ENCODE measurements around the gene PPP1R1C.
A peak's percentile ranks its signal among the peaks of the same experiment; 100 is the strongest.
"Not testable (repeated sequence)": the region's sequence is repeated elsewhere in the genome, so short reads cannot be mapped to it uniquely, and the experiment has no call there.

Gene PPP1R1C

DNA sequence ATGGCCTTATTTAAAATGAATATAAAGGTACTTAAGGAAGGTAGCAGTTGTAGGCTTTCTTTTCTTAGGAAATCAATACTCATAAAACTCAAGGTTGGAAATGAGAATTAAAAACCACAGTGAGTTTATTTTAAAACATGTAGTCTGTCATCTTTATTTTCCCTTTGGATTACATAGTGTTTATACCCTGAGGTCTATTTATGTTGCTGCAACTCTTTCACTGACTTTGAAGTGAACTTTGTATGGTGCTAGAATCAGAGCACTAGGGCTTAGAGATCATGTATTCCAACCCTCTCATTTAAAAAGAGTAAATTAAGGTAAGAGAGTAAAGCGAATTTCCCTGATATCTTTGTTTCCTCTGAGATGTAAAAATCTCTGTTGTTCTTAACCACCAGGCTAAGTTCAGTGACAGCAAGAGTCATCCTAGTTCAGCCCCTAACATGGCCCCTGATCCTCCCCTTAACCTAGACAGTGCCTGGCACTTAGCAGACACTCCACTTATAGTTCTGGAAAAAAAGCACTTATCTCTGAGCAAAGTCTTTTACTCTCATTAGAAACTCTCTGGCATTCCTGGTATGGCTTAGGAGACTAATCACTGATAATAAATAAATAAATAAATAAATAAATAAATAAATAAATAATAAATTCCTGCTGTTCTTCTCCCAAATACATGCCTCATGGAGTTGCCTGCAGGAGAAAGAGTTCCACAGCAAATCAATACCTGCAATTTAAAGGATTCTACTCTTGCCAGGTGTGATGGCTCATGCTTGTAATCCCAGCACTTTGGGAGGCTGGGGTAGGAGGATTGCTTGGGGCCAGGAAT lies 33.0 kb upstream of the PPP1R1C start:
- no peak for TF ChIP-seq Cebpa-rat (IDR thresholded peaks at IDR 0.05)
- H3K4me1 ChIP-seq: peaks cover 0 to 11% (median 0%) of the 10 kb centered on the region in 10 experiments; a peak in 2 of 20 replicates

DNA sequence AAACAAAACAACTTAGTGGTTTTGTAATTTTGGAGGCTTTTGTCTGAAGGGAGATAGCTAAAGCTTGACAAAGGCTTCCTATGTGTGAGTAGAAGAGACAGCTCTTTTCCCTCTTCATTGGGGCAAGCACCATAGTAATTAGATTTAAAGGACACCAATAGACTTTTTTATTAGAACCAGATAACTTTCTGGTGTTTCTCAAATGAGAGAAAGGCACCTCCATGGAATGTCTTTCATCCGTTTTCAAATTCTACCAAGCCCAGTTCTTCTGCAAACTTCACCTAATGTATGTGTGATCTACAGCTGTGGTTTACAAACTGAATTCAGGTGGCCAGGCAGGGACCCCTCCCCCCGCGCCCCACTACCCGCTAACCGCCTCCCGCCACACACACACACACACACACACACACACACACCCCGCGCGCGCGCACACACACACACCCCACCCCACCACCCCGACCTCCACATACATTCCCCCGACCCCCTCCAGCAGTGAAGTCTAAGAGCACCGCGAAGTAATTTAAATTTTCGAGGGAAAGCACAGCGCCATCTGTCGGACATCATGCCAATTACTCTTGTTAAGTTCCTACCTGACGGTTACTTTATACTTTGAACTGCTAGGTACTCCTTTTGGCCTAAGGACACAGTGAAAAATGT lies 31.6 kb upstream of the PPP1R1C start:
- no peaks in the 10 kb centered on the region for H4K20me1 ChIP-seq
- peaks cover 0 to 11% (median 0%) of the 10 kb centered on the region in 10 experiments; a peak in 3 of 20 replicates for H3K4me1 ChIP-seq
- H3K4me2 ChIP-seq: peak overlapping the region in 2 of 11 experiments; percentile 9 to 35; a peak in 1 of 22 replicates
- no peaks in the 10 kb centered on the region for H3K36me3 ChIP-seq
- H3K4me3 ChIP-seq: no peak overlapping the region
- H3K27ac ChIP-seq: no peak overlapping the region
- no peak overlapping the region for H3K9ac ChIP-seq
- no peaks in the 10 kb centered on the region for H3K9me3 ChIP-seq (replicated peaks in 1 of 11)
- TF ChIP-seq Cebpa-rat (IDR thresholded peaks at IDR 0.05): no peak
- no peaks in the 10 kb centered on the region for H3K27me3 ChIP-seq

More for the DNA sequence above, 33.0 kb upstream of the PPP1R1C start:
- Histone ChIP-seq H3K9ac (no peak overlapping the region), H3K4me3 (no peak overlapping the region), H3K4me2 (no peak overlapping the region), H3K27me3 (no peaks in the 10 kb centered on the region), H3K36me3 (no peaks in the 10 kb centered on the region), H4K20me1 (no peaks in the 10 kb centered on the region), H3K9me3 (replicated peaks in 1 of 11) (no peaks in the 10 kb centered on the region), H3K27ac (no peak overlapping the region)

DNA sequence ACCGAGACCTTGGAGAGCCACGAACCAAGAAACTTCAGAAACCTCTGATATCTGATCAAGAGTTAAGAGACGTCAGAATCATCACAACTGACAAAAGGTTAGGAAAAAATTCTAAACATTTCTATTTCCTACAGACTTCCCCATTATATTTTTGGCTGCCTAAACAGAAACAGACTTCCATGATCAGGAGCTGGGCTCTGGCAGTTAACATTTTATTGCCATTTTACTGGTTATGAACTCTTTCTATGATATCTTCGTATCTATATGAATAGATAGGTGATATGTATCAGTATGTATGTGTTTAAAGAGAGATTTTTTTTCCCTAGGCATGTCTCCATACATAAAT lies 31.1 kb upstream of the PPP1R1C start:
- no peak overlapping the region for H3K27ac ChIP-seq
- no peak overlapping the region for H3K4me3 ChIP-seq
- H3K4me1 ChIP-seq: peaks cover 0 to 11% (median 0%) of the 10 kb centered on the region in 10 experiments; a peak in 3 of 20 replicates
- H3K27me3 ChIP-seq: no peaks in the 10 kb centered on the region
- H3K36me3 ChIP-seq: no peaks in the 10 kb centered on the region
- no peaks in the 10 kb centered on the region for H4K20me1 ChIP-seq
- no peaks in the 10 kb centered on the region for H3K9me3 ChIP-seq (replicated peaks in 1 of 11)
- H3K9ac ChIP-seq: no peak overlapping the region
- TF ChIP-seq Cebpa-rat (IDR thresholded peaks at IDR 0.05): no peak
- peak overlapping the region in 2 of 11 experiments; percentile 9 to 35; a peak in 1 of 22 replicates for H3K4me2 ChIP-seq

DNA sequence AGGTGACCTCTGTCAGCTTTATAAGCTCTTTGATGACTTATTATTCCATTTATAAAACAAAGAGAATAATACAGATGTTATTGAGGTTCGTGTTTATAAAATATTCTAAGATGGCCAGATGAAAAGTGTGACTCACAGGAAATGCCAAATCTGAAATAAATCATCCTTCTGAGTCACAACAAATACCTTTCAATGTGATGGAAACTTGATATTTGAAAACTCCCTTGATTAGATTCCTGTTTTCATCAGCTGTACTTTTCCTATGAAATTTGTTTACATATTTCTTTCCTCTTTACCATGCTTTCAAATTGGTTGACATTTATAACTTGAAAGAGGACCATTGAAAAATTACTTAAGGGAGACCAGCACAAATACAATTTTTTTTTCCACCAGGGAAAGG lies 30.6 kb upstream of the PPP1R1C start:
- Histone ChIP-seq H3K27ac (no peak overlapping the region), H3K27me3 (no peaks in the 10 kb centered on the region), H3K4me2 (peak overlapping the region in 2 of 11 experiments; percentile 9 to 35; a peak in 1 of 22 replicates), H4K20me1 (no peaks in the 10 kb centered on the region), H3K36me3 (no peaks in the 10 kb centered on the region), H3K4me1 (peaks cover 0 to 11% (median 0%) of the 10 kb centered on the region in 10 experiments; a peak in 3 of 20 replicates), H3K9ac (no peak overlapping the region), H3K4me3 (no peak overlapping the region), H3K9me3 (replicated peaks in 1 of 11) (no peaks in the 10 kb centered on the region)
- no peak for TF ChIP-seq Cebpa-rat (IDR thresholded peaks at IDR 0.05)

DNA sequence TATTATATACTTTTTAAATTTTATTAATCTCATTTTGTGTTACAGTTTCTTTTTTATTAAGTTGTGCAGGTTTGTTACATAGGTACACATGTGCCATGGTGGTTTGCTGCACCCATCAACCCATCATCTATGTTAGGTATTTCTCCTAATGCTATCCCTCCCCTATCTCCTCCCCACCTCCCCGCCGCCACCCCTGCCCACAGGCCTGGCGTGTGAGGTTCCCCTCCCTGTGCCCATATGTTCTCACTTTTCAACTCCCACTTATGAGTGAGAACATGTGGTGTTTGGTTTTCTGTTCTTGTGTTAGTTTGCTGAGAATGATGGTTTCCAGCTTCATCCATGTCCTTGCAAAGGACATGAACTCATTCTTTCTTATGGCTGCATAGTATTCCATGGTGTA lies 29.8 kb upstream of the PPP1R1C start:
- H3K27me3 ChIP-seq; H3K9ac ChIP-seq; H3K4me2 ChIP-seq; H3K36me3 ChIP-seq; H4K20me1 ChIP-seq; H3K4me3 ChIP-seq; H3K27ac ChIP-seq; H3K9me3 ChIP-seq (replicated peaks in 1 of 11): not testable (repeated sequence)
- peaks cover 0 to 11% (median 0%) of the 10 kb centered on the region in 10 experiments; a peak in 3 of 20 replicates for H3K4me1 ChIP-seq

DNA sequence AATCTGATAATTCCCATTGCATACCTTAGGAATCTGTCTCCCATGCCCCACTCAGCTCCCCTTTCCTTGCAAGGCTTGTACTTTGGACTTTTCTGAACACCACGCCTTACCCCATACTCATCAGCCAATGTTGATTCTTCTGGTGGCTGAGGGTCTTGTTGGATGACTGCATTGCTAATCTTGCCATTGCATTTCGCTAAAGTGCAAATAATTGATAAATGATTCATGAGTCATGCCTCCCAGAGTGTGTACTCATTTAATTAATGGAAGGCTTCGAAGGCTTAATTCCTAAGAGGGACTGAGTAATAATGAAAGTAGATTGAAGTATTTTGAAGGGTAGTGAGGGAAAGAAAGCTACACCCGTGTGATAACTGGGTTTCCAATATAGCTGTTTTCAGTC lies 28.0 kb upstream of the PPP1R1C start:
- Histone ChIP-seq H4K20me1 (no peaks in the 10 kb centered on the region), H3K4me1 (peaks cover 0 to 11% (median 0%) of the 10 kb centered on the region in 10 experiments; a peak in 3 of 20 replicates), H3K27me3 (no peaks in the 10 kb centered on the region), H3K4me2 (no peak overlapping the region), H3K9ac (no peak overlapping the region), H3K4me3 (no peak overlapping the region), H3K27ac (no peak overlapping the region), H3K36me3 (no peaks in the 10 kb centered on the region), H3K9me3 (replicated peaks in 1 of 11) (no peaks in the 10 kb centered on the region)
- no peak for TF ChIP-seq Cebpa-rat (IDR thresholded peaks at IDR 0.05)

DNA sequence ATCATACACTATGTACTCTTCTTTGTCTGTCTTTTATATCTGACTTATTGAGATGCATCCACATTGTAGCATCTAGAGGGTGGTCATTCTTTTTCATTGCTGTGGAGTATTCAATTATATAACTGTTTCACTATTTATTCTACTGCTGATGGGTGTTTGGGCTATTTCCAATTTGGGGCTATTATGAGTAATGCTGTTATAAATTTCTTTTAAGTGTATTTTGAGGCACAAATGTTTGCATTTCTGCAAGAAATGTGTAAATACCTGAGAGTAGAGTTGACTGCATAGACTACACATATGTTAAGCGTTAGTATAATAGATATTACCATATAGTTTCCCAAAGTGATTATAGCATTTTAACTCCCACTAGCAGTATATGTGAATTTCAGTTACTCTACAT lies 26.9 kb upstream of the PPP1R1C start:
- H3K4me3 ChIP-seq: no peak overlapping the region
- no peak overlapping the region for H3K27ac ChIP-seq
- no peak overlapping the region for H3K9ac ChIP-seq
- H4K20me1 ChIP-seq: no peaks in the 10 kb centered on the region
- no peaks in the 10 kb centered on the region for H3K36me3 ChIP-seq
- H3K9me3 ChIP-seq (replicated peaks in 1 of 11): no peaks in the 10 kb centered on the region
- no peaks in the 10 kb centered on the region for H3K27me3 ChIP-seq
- no peak overlapping the region; a peak in 1 of 22 replicates for H3K4me2 ChIP-seq
- TF ChIP-seq Cebpa-rat (IDR thresholded peaks at IDR 0.05): no peak
- peaks cover 0 to 11% (median 0%) of the 10 kb centered on the region in 10 experiments; a peak in 3 of 20 replicates for H3K4me1 ChIP-seq

DNA sequence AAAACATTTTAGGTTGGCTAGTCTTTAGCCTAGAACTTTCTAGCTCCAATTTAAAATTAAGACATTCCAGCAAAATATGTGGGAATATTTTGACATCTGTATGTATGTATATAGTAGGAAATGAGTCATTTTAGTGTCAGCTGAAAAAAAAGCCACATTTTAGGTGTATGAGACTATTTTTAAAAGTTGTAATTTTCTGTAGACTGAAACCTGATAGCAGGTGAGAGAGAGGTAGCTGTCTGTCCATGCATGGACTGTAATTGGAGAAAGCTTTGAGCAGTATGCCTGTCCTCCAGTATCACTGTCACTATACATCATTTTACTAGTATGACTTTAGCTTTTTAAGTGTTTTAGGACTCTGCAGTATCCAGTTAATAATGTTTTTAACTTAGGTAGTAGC lies 26.1 kb upstream of the PPP1R1C start:
- Histone ChIP-seq H3K9ac (no peak overlapping the region), H3K36me3 (no peaks in the 10 kb centered on the region), H3K4me2 (no peak overlapping the region), H3K4me3 (no peak overlapping the region), H4K20me1 (no peaks in the 10 kb centered on the region), H3K27me3 (no peaks in the 10 kb centered on the region), H3K27ac (no peak overlapping the region), H3K9me3 (replicated peaks in 1 of 11) (no peaks in the 10 kb centered on the region), H3K4me1 (peaks cover 0 to 8% (median 0%) of the 10 kb centered on the region in 10 experiments; a peak in 3 of 20 replicates)
- TF ChIP-seq Cebpa-rat (IDR thresholded peaks at IDR 0.05): no peak

DNA sequence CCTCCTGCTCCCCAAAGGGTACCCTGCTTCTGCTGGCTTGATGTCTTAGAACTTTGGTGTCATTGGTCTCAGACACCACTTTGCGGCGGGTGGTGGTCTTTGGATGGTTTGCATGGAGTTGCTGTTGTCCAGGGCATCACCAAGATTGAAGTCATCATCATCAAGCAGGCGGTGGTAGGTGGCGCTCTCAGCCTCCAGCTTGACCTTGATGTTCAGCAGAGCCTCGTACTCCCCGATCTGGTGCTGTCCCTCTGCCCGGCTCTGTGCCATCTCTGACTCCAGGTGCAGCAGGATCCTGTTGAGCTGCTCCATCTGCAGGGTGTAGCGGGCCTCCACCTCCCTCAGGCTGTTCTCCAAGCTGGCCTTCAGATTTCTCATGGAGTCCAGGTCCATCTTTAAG lies 24.5 kb upstream of the PPP1R1C start:
- H3K27me3 ChIP-seq, H3K4me3 ChIP-seq, H3K4me2 ChIP-seq: not testable (repeated sequence)

More for the DNA sequence above, 24.5 kb upstream of the PPP1R1C start:
- H4K20me1 ChIP-seq; H3K9ac ChIP-seq; H3K4me1 ChIP-seq; H3K36me3 ChIP-seq; H3K27ac ChIP-seq; H3K9me3 ChIP-seq (replicated peaks in 1 of 11): not testable (repeated sequence)

Measured in BLaER1 treated with 17β-estradiol and CSF1 and Interleukin-3, amounts not matched to agents 10 nM and 100 nM (cell line).